Astrocyte (in vitro differentiated cells and primary cell): ENCODE measurements around the gene RPH3AL.

Experiments
- EZH2 ChIP-seq: IDR thresholded peaks from 2 replicates; pipeline ENCODE4 v1.6.1; 2012; ENCODE audit warnings: mild to moderate bottlenecking, low read length, inconsistent platforms; ENCODE audit not compliant: insufficient read depth
- TF ChIP-seq, protein P1 (sequence below): IDR thresholded peaks from 2 replicates; pipeline ENCODE4 v1.5.1; 2011; ENCODE audit warnings: low read depth, mild to moderate bottlenecking, inconsistent platforms, low read length, moderate library complexity; ENCODE audit not compliant: insufficient read depth

DNA sequence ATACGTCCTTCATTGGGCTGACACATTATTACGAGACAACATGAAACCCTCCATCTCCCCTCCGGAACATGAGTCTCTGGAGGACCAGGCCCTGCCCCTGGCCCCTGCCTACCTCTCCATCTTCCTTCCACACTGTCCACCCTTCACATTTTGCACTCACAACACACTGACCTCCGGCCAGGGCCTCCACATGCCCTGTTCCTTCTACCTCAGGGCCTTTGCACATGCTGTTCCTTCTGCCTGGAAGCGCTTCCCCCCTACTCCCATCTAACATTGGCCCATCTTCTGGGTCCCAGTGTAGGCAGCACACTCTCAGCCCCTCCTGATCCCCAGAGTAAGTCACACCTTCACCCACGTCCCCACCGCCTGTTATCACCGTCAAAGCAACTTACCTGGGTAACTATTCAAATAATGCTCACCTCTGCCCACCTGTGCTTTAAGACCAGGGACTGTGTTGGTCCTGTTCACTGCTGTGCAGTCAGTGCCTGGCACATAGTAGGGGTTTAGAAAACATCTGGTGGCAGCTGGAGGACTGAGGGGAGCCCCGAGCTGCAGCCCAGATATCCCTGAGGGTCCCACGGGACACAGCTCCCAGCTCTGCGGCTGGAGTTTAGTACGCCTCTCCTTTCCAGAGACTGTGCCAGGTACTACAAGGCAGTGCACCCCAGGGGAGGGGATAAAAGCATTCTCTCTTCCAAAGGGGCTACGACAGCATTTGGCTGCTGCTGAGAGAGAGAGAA is 27.2 kb downstream of the RPH3AL start:
- TF ChIP-seq, protein P1, sequence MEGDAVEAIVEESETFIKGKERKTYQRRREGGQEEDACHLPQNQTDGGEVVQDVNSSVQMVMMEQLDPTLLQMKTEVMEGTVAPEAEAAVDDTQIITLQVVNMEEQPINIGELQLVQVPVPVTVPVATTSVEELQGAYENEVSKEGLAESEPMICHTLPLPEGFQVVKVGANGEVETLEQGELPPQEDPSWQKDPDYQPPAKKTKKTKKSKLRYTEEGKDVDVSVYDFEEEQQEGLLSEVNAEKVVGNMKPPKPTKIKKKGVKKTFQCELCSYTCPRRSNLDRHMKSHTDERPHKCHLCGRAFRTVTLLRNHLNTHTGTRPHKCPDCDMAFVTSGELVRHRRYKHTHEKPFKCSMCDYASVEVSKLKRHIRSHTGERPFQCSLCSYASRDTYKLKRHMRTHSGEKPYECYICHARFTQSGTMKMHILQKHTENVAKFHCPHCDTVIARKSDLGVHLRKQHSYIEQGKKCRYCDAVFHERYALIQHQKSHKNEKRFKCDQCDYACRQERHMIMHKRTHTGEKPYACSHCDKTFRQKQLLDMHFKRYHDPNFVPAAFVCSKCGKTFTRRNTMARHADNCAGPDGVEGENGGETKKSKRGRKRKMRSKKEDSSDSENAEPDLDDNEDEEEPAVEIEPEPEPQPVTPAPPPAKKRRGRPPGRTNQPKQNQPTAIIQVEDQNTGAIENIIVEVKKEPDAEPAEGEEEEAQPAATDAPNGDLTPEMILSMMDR = no peak
- TF ChIP-seq EZH2 = no peak
